Astrocyte (in vitro differentiated cells and primary cell): ENCODE results near the gene COQ9.

Experiments used
- EZH2 ChIP-seq: IDR thresholded peaks from 2 replicates; pipeline ENCODE4 v1.6.1; 2012; ENCODE audit warnings: mild to moderate bottlenecking, low read length, inconsistent platforms; ENCODE audit not compliant: insufficient read depth
- TF ChIP-seq, protein P1 (sequence below): IDR thresholded peaks from 2 replicates; pipeline ENCODE4 v1.5.1; 2011; ENCODE audit warnings: low read depth, mild to moderate bottlenecking, inconsistent platforms, low read length, moderate library complexity; ENCODE audit not compliant: insufficient read depth

DNA sequence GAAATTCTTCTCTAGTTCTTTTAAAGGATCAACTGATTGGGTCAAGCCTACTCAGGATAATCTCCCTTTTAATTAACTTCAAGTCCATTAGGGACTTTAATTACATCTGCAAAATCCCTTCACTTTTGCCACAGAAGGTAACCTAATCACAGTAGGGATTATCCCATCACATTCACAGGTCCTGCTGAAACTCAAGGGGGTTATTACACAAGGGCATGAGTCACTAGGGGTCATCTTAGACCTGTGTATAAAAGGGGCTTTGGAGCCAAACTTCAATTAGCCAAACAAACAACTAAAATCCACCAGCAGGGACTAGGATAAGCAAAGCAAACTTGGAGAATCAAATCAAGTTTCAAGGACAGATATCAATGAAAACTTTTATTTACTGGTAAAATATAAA is 19.5 kb upstream of the COQ9 start:
- TF ChIP-seq, protein P1, sequence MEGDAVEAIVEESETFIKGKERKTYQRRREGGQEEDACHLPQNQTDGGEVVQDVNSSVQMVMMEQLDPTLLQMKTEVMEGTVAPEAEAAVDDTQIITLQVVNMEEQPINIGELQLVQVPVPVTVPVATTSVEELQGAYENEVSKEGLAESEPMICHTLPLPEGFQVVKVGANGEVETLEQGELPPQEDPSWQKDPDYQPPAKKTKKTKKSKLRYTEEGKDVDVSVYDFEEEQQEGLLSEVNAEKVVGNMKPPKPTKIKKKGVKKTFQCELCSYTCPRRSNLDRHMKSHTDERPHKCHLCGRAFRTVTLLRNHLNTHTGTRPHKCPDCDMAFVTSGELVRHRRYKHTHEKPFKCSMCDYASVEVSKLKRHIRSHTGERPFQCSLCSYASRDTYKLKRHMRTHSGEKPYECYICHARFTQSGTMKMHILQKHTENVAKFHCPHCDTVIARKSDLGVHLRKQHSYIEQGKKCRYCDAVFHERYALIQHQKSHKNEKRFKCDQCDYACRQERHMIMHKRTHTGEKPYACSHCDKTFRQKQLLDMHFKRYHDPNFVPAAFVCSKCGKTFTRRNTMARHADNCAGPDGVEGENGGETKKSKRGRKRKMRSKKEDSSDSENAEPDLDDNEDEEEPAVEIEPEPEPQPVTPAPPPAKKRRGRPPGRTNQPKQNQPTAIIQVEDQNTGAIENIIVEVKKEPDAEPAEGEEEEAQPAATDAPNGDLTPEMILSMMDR, result no peak
- TF ChIP-seq EZH2, result no peak
